HG02938 (cell line): Measurements from ENCODE around the gene CPA2.
"Not testable (repeated sequence)": the region's sequence is repeated elsewhere in the genome, so short reads cannot be mapped to it uniquely, and the experiment has no call there.

Source experiments
- ATAC-seq: cut with Tn5 transposase; IDR thresholded peaks from one replicate; pipeline ENCODE4 v1.9.1; 2021; ENCODE audit warnings: mild to moderate bottlenecking, moderate library complexity; ENCODE audit not compliant: unreplicated experiment

CPA2 gene

DNA sequence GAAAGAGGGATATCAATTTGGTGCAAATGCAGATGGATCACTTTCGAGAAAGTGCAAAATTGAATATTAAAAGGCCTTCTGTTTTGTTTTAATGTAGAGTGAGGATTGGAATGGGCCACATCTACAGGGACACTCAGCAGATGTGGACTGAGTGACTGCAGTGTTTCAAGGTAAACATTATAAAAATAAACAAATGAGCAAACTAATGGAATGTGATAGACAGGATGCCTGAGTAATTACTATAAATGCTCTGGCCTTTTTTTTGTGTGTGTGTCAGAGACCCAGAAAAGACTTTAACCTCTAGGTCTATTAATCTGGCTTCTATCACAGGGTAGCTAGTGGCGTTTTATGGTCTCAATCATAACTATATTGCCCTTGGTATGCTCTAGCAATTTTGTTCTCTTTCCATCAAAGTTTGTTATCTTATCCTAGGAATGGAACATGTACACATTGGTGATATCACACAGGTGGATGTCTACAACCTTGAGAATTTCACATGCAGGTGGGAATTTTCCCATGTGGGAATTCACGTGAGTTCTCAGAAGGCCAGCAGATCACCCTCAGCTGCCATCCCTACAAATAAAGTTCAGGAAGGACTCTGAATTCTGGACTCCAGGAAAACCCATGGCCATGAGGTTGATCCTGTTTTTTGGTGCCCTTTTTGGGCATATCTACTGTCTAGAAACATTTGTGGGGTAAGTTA is at the start of gene CPA2:
Gene CPA2 (plus strand): TSS at position 606 of the 703 bp plus-strand sequence. CDS start 19 bp downstream, at position 625.
- no peak for ATAC-seq

DNA sequence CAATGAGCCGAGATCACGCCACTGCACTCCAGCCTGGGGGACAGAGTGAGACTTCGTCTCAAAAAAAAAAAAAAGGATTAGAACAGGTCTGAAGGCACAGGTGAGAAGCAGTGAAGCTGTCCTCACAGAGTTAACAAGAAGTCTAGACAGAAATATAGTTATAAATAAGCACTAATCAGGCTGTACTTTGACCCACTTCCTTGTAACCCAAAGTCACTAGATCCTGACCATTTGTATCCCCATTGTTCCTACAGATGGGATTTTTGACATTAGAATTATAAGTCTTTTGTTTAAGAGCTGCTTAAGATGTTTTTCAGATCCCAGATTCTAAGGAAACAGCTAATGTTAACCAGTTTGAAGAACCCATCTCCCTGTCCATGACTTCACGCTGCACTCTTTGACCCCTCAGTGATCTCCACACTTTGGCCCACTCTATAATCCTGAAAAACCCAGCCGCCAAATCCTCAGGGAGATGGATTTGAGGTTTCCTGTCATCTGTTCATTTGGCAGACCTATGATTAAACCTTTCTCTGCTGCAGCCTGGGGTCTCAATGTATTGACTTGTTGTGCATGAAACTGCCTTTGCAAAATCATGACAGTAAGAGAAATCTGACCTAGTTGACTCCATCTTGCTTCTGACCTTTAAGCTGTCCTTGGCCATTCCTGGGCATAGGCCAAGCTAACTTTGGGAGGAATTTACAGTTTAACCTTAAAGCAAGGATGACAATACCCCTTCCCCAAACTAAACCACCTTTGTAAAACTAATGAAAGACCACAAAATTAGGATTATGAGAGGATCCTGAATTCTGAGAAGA is 47.6 kb upstream of the CPA2 start:
- ATAC-seq, result no peak

GRCh38 chr7:130219871-130220270 is 46.8 kb upstream of the CPA2 start:
- no peak for ATAC-seq

GRCh38 chr7:130221746-130222145 is 44.9 kb upstream of the CPA2 start:
- ATAC-seq, result no peak

DNA sequence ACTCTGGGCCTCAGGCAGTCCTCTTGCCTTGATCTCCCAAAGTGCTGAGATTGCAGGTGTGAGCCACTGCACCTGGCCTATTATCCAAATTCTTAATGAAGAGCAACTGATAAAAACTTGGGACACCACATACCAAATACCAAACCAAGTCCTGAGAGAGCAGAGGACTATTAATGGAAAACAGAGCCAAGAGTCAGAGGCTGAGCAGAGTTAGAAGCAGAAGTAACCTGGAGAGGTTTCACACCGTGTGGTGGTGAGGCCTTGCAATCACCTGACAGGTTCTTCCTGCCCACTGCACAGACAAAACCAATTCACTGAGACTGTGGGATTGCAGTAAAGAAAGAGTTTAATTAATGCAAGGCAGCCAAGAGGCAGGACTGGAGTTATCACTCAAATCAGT is 43.0 kb upstream of the CPA2 start:
- no peak for ATAC-seq

- no peak for ATAC-seq
Measured at GRCh38 chr7:130224210-130224609, 42.5 kb upstream of the CPA2 start.

GRCh38 chr7:130224923-130225322 is 41.7 kb upstream of the CPA2 start:
- not testable (repeated sequence) for ATAC-seq

DNA sequence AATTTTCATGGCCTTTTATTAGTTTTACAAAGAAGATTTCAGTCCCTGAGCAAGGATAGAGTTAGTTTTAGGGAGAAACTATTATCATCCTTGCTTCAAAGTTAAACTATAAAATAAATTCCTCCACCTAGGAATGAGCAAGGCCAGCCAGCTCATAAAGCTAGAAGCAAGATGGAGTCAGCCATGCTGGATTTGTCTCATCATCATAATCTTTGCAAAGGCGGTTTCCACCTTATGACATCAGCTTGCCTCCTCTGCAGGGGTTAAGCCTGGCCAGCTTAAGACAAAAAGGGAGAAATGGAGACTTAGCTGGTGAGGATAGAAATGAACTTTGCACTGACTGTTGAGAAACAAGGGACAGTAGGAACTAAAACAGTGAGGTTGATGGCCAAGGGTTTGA is 40.3 kb upstream of the CPA2 start:
- ATAC-seq, result no peak

- no peak for ATAC-seq
Measured at GRCh38 chr7:130227883-130228575, 38.6 kb upstream of the CPA2 start.

GRCh38 chr7:130228840-130229502 is 37.7 kb upstream of the CPA2 start:
- no peak for ATAC-seq

DNA sequence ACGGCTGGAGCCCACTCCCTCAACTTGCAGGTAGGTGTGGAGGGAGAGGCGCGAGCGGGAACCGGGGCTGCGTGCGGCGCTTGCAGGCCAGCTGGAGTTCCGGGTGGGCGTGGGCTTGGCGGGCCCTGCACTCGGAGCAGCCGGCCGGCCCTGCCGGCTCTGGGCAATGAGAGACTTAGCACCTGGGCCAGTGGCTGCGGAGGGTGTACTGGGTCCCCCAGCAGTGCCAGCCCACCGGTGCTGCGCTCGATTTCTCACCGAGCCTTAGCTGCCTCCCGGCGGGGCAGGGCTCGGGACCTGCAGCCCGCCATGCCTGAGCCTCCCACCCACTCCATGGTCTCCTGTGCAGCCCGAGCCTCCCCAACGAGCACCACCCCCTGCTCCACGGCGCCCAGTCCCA is 36.7 kb upstream of the CPA2 start:
- ATAC-seq, result not testable (repeated sequence)

DNA sequence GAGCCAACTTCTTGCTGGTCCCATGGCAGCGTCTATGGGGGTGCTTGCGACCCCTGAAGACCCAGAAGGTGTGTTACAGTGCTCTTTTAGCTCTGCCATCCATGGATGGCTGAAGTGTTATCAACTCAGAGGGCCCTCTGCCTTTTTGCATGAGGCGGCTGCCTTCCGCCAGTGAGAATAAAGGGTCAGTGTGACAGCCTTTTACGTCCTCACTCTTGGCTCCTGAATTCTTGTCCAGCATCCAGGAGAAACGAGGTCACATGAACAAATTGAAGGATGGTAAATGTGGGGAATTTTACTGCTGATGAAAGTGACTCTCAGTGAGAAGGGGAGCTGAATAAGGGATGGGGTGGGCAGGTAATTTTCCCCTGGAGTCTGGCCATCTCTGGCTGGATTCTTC is 34.9 kb upstream of the CPA2 start:
- no peak for ATAC-seq

GRCh38 chr7:130232209-130232608 is 34.5 kb upstream of the CPA2 start:
- ATAC-seq, result no peak

- ATAC-seq, result no peak
Measured at GRCh38 chr7:130234078-130234477, 32.6 kb upstream of the CPA2 start.

GRCh38 chr7:130236361-130236760 is 30.3 kb upstream of the CPA2 start:
- not testable (repeated sequence) for ATAC-seq

GRCh38 chr7:130240240-130240639 is 26.4 kb upstream of the CPA2 start:
- no peak for ATAC-seq

DNA sequence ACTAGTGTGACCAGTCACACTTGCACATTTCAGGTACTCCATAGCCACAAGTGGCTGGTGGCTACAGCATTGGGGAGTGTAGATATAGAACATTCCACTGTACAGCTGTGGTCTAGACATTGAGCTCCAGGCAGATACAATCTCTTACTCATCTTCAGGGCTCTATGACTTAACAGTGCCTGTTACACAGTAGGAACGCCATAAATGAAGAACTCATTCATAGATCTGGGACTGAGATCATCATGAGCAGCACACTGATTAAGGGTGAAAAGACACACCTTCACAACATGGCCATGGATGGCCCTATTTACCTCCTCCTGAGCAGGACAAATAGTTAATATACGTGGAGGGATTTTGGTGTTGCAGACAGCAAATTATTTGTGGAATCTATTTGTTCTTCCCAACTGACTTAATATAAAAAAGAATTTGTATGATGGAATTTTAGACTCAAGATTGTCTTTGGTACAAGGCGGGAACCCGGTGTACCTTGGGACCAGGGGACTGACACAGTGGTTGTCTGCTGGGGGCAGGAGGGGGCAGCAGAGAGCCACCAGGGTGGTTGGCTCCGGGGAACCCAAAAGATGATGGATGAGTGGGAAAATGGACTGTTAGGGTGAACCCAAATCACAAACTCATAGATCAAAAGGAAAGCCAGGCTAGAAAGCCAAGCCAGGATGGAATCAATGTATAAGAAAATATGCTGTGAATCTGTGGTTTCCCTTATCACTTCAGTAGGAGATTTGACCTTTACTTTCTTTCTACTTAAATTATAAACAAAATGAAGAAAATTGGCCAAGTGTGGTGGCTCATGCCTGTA is 24.3 kb upstream of the CPA2 start:
- ATAC-seq, result no peak

- not testable (repeated sequence) for ATAC-seq
Measured at GRCh38 chr7:130243486-130243885, 23.2 kb upstream of the CPA2 start.

GRCh38 chr7:130246491-130246890 is 20.2 kb upstream of the CPA2 start:
- ATAC-seq, result not testable (repeated sequence)

GRCh38 chr7:130248842-130249241 is 17.8 kb upstream of the CPA2 start:
- ATAC-seq, result not testable (repeated sequence)
